MM.1S (cell line): ENCODE data around the gene ZNF438.

ENCODE experiments used
- DNase-seq: peaks from one replicate; pipeline ENCODE4 v3.0.0-alpha.2; 2015
- H2AFZ ChIP-seq: fragments of 300-600 bp; sonication (generic); 2 replicates; pipeline ENCODE4 v1.6.0; 2016; ENCODE audit warnings: antibody characterized with exemption, low read length
- H3F3A ChIP-seq: fragments of 300-600 bp; sonication (generic); 2 replicates; pipeline ENCODE4 v1.6.1; 2016; ENCODE audit warnings: mild to moderate bottlenecking, antibody characterized with exemption, low read length, moderate library complexity, mixed read lengths; ENCODE audit not compliant: insufficient read depth
- H3K27ac ChIP-seq: fragments of 300-600 bp; sonication (generic); 2 replicates; pipeline ENCODE4 v1.5.1; 2016; ENCODE audit warnings: mild to moderate bottlenecking, low read length
- H3K27me3 ChIP-seq: fragments of 300-600 bp; sonication (generic); replicated peaks from 2 replicates; pipeline ENCODE4 v1.6.0; 2016; ENCODE audit warnings: low read length; ENCODE audit not compliant: insufficient read depth
- H3K36me3 ChIP-seq: fragments of 300-600 bp; sonication (generic); replicated peaks from 2 replicates; pipeline ENCODE4 v1.6.1; 2016; ENCODE audit warnings: mild to moderate bottlenecking, low read length, mixed read lengths; ENCODE audit not compliant: insufficient read depth
- H3K4me1 ChIP-seq: fragments of 300-600 bp; sonication (generic); 2 replicates; pipeline ENCODE4 v1.6.1; 2016; ENCODE audit warnings: low read length, mixed read lengths
- H3K4me2 ChIP-seq: fragments of 300-600 bp; sonication (generic); 2 replicates; pipeline ENCODE4 v1.6.0; 2016; ENCODE audit warnings: low read depth, low read length
- H3K4me3 ChIP-seq: fragments of 300-600 bp; sonication (generic); 2 replicates; pipeline ENCODE4 v1.5.1; 2016; ENCODE audit warnings: low read length, mixed read lengths
- H3K79me2 ChIP-seq: fragments of 300-600 bp; sonication (generic); 2 replicates; pipeline ENCODE4 v1.6.1; 2016; ENCODE audit warnings: mixed run types, low read length, mixed read lengths
- H3K9ac ChIP-seq: fragments of 300-600 bp; sonication (generic); 2 replicates; pipeline ENCODE4 v1.6.1; 2016; ENCODE audit warnings: low read length, mixed read lengths
- H3K9me2 ChIP-seq: fragments of 300-600 bp; sonication (generic); replicated peaks from 2 replicates; pipeline ENCODE4 v1.6.1; 2016; ENCODE audit warnings: mild to moderate bottlenecking, low read length, mixed read lengths; ENCODE audit not compliant: insufficient read depth
- H3K9me3 ChIP-seq: fragments of 300-600 bp; sonication (generic); replicated peaks from 2 replicates; pipeline ENCODE4 v1.6.1; 2016; ENCODE audit warnings: mild to moderate bottlenecking, low read length, mixed read lengths; ENCODE audit not compliant: insufficient read depth
- H4K20me1 ChIP-seq: fragments of 300-600 bp; sonication (generic); 2 replicates; pipeline ENCODE4 v1.6.1; 2016; ENCODE audit warnings: mild to moderate bottlenecking, low read length, moderate library complexity, mixed read lengths; ENCODE audit not compliant: insufficient read depth
- CTCF ChIP-seq: fragments of 300-600 bp; sonication (generic); IDR thresholded peaks from 2 replicates; pipeline ENCODE4 v1.5.1; 2016; ENCODE audit warnings: antibody characterized with exemption, low read length, mixed read lengths
- EZH2 ChIP-seq: fragments of 300-600 bp; sonication (generic); optimal IDR thresholded peaks from 2 replicates; pipeline ENCODE3; 2017; ENCODE audit warnings: low read depth, mild to moderate bottlenecking, antibody characterized with exemption, low read length, mixed read lengths
- EZH2phosphoT487 ChIP-seq: fragments of 300-600 bp; sonication (generic); IDR thresholded peaks from 2 replicates; pipeline ENCODE4 v1.6.1; 2018; ENCODE audit warnings: antibody characterized with exemption, low read length

Gene ZNF438

DNA sequence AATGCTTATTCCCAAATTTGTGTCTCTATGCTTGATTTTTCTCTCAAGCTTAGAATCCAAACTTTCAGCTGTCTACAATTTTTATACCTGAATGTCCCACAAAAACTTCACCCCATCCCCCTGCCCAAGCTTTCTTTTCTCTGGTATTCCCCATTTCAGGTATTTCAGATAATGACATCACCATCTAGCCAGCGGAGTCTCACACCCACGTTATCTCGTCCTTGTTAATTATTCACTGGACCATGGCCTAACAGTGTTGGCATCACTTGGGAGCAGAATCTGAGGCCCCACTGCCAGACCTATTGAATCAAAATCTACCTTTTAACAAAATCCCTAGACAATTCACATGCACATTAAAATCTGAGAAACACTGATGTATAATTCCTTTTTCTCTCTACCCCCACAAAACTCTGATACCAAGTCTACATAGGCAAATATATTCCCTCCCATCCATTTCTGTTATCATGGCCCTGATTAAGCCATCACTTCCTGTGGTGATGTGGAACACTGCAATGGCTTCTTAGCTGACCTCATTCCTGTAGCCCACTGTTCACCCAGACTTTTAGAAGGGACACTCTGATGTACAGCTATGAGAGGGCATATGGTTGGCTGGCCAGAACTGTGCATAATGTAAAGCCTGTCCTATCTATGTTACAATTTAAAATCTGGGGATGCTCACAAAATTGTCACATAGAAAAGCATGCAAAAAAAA, 31.4 kb downstream of the ZNF438 start:
- H3K9me2 ChIP-seq = no peaks in the 10 kb centered on the region
- no peaks in the 10 kb centered on the region for H3K79me2 ChIP-seq
- H3K4me3 ChIP-seq = no peak overlapping the region
- no peak overlapping the region for H2AFZ ChIP-seq
- peaks cover 6% of the 10 kb centered on the region; the same call in 1 of the 2 replicates for H3F3A ChIP-seq
- no peak overlapping the region for H3K9ac ChIP-seq
- H4K20me1 ChIP-seq = no peaks in the 10 kb centered on the region
- H3K27me3 ChIP-seq = no peaks in the 10 kb centered on the region
- H3K4me2 ChIP-seq = no peak overlapping the region
- no peaks in the 10 kb centered on the region for H3K9me3 ChIP-seq
- peaks cover 14% of the 10 kb centered on the region; the same call in 1 of the 2 replicates for H3K4me1 ChIP-seq
- no peak for DNase-seq
- H3K36me3 ChIP-seq = no peaks in the 10 kb centered on the region
- TF ChIP-seq CTCF (no peak), EZH2phosphoT487 (no peak), EZH2 (no peak)
- H3K27ac ChIP-seq = no peak overlapping the region

DNA sequence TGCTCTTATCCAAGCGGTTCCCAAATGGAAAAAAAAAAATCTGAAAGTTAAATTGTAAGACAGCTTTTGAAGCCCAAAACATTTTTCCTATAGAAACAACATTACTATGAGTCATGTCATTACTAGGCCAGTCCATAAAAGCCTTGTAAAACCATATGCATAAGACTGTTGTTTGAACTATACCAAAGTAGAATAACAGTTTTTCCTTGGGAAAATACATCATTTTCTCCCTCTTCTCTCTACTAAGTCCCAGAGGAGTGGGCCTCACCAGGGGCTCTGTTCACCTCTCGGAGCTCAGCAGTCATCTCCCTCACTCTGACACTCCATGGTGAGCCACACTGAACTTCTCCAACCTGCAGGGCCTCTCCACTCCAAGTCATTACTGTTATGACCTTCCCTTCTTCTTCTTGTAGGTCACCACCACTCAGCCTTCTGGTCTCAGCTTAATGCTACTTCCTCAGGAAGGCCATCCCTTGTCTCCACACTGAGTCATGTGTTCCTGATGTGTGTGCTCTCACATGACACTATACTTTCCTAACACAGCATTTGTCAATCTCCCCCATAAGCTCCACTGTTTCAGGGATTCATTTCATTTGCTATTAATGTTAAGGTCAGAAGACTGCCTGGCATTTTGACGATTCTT, 32.5 kb downstream of the ZNF438 start:
- H3K36me3 ChIP-seq = no peaks in the 10 kb centered on the region
- peaks cover 6% of the 10 kb centered on the region; the same call in 1 of the 2 replicates for H3F3A ChIP-seq
- H3K79me2 ChIP-seq = no peaks in the 10 kb centered on the region
- no peak overlapping the region for H2AFZ ChIP-seq
- H3K4me2 ChIP-seq = peak overlapping the region; percentile 40
- H3K4me1 ChIP-seq = peaks cover 14% of the 10 kb centered on the region; the same call in 1 of the 2 replicates
- H3K9ac ChIP-seq = no peak overlapping the region
- no peaks in the 10 kb centered on the region for H4K20me1 ChIP-seq
- H3K9me3 ChIP-seq = no peaks in the 10 kb centered on the region
- H3K27me3 ChIP-seq = no peaks in the 10 kb centered on the region
- TF ChIP-seq EZH2 (no peak), EZH2phosphoT487 (no peak), CTCF (no peak)
- H3K27ac ChIP-seq = no peak overlapping the region
- no peak overlapping the region for H3K4me3 ChIP-seq
- no peaks in the 10 kb centered on the region for H3K9me2 ChIP-seq
- no peak for DNase-seq

DNA sequence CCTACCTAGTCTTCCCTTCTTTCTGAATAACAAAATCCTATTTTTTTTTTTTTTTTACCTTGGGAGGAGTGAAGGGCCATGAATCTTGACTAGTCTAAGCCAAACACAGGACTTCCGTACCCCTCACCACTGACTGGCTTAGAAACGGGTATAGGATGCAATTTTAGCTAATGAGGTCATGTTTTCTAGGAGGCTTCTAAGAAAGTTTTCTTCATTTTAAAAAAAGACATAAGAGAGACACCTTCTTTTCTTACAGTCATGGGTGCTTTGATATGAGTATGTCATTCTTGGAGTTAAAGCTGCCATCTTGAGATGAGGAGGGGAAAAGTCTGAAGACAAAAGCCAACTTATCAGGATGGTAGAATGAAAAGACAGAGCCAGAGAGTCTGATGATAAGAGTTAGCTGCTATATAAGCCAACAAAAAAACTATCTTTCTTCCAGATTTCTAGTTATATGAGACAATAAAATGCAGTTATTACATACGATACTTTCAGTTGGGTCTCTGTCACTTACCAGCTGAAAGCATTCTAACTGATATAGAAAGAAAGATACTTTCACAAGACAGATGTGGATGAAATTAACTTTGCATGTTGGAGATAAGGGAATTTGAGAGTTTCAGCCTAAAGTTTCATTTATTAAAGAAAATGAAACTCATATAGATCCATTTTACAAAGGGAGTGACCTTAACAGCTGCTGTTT, 34.0 kb downstream of the ZNF438 start:
- no peak overlapping the region for H3K9ac ChIP-seq
- no peaks in the 10 kb centered on the region for H4K20me1 ChIP-seq
- H3K79me2 ChIP-seq = no peaks in the 10 kb centered on the region
- no peak overlapping the region for H2AFZ ChIP-seq
- peaks cover 14% of the 10 kb centered on the region; the same call in 1 of the 2 replicates for H3K4me1 ChIP-seq
- H3K9me2 ChIP-seq = no peaks in the 10 kb centered on the region
- no peaks in the 10 kb centered on the region for H3K36me3 ChIP-seq
- peak overlapping the region; percentile 9; the same call in 1 of the 2 replicates for H3K27ac ChIP-seq
- DNase-seq = peak; percentile 44
- TF ChIP-seq CTCF (no peak), EZH2 (no peak), EZH2phosphoT487 (no peak)
- H3K4me3 ChIP-seq = no peak overlapping the region; the same call in 1 of the 2 replicates
- H3K4me2 ChIP-seq = peak overlapping the region; percentile 32
- no peaks in the 10 kb centered on the region for H3K27me3 ChIP-seq
- peaks cover 6% of the 10 kb centered on the region; the same call in 1 of the 2 replicates for H3F3A ChIP-seq
- H3K9me3 ChIP-seq = no peaks in the 10 kb centered on the region
